HG02981 (cell line): Measurements from ENCODE around the gene SCARF2.
"Not testable (repeated sequence)": the region's sequence is repeated elsewhere in the genome, so short reads cannot be mapped to it uniquely, and the experiment has no call there.

ENCODE experiments used
- ATAC-seq: cut with Tn5 transposase; IDR thresholded peaks from one replicate; pipeline ENCODE4 v1.9.1; 2021; ENCODE audit warnings: mild to moderate bottlenecking, moderate library complexity; ENCODE audit not compliant: unreplicated experiment

The SCARF2 gene

DNA sequence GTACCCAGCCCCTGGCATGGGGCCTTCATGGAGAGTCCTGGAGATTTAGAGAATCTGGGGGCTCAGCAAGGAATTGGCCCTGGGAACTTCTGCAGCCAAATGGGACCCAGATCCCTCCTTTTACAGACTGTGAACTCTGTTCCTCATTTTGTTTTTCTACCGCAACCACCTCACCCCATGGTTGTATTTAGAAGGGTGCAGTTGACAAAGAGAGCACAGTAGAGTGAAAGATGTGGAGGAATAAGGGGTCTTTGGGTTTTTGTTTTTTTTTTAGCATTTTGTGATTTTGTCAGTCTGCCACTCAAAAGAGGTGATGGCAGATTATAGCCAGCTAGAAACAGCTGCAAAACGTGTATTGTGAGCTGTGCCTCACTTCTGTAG is 41.7 kb downstream of the SCARF2 start:
- no peak for ATAC-seq

GRCh38 chr22:20395181-20395906 is 42.3 kb downstream of the SCARF2 start:
- no peak for ATAC-seq

GRCh38 chr22:20393705-20394476 is 43.7 kb downstream of the SCARF2 start, which contains the start of gene ZNF74:
ZNF74 (plus strand) TSS chr22:20394151; CDS start chr22:20394629, 478 bp downstream.
- ATAC-seq = peak; percentile 69

GRCh38 chr22:20392983-20393704 is 44.5 kb downstream of the SCARF2 start:
- ATAC-seq = no peak

- ATAC-seq = not testable (repeated sequence)
Observed at GRCh38 chr22:20392365-20392881, 45.2 kb downstream of the SCARF2 start.

- ATAC-seq = no peak
Observed at GRCh38 chr22:20391222-20391621, 46.4 kb downstream of the SCARF2 start.

DNA sequence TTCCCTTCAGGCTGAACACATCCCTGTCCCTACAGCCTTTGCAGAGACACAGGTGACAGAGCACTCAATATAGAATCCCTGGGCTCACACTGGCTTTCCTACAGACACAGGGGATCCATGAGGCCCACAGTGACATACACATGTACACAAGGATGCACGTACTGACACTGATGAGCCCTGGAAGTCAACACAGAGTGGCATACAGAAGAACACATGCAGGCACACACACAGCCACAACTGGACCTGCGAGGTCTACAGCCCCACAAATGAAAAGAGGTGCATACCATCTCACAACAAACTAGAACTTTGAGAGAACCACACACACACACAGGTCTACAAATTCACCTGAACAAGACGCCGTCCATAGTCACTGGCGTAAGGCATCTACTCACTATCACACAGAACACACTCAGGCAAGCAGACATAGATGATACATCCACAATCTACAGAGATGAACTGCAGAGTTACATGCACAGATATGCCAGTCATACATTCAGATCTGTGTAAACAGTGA is 47.2 kb downstream of the SCARF2 start:
- no peak for ATAC-seq

- no peak for ATAC-seq
Observed at GRCh38 chr22:20389288-20389687, 48.3 kb downstream of the SCARF2 start.

DNA sequence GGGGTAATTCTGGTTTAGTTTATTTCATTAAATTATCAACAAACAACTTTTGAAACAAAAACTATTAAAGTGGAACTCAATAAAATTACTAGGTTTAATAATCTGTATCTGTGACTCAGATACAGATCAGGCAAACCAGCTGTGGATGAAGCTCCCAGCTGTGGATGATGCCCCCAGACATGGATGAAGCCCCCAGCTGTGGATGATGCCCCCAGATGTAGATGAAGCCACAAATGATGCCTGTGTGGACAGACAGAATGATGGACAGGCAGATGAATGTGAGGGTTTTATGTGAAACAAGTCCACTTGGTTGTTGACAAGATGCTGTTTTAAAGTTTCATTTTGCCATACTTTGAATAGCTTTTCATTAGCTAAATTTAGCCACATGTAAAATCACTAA is 49.4 kb downstream of the SCARF2 start:
- ATAC-seq = no peak

- ATAC-seq = no peak
Observed at GRCh38 chr22:20386972-20387371, 50.7 kb downstream of the SCARF2 start.

- no peak for ATAC-seq
Observed at GRCh38 chr22:20386336-20386735, 51.3 kb downstream of the SCARF2 start.

DNA sequence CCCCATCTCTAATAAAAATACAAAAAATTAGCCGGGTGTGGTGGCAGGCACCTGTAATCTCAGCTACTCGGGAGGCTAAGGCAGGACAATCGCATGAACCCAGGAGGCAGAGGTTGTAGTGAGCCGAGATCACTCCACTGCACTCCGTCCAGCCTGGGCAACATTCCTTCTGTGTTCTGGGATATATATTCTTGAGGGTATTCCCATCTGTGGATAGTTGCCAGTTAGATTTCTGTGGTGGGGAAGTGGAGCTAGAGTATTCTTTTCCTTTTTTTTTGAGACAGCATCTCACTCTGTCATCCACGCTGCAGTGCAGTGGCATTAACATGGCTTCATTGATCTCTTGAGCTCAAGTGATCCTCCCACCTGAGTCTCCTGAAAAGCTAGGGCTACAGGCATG is 52.8 kb downstream of the SCARF2 start:
- no peak for ATAC-seq

GRCh38 chr22:20384171-20384570 is 53.5 kb downstream of the SCARF2 start:
- no peak for ATAC-seq

- no peak for ATAC-seq
Observed at GRCh38 chr22:20383538-20383937, 54.1 kb downstream of the SCARF2 start.

GRCh38 chr22:20380486-20380885 is 57.1 kb downstream of the SCARF2 start:
- no peak for ATAC-seq

GRCh38 chr22:20378684-20379083 is 58.9 kb downstream of the SCARF2 start:
- not testable (repeated sequence) for ATAC-seq

DNA sequence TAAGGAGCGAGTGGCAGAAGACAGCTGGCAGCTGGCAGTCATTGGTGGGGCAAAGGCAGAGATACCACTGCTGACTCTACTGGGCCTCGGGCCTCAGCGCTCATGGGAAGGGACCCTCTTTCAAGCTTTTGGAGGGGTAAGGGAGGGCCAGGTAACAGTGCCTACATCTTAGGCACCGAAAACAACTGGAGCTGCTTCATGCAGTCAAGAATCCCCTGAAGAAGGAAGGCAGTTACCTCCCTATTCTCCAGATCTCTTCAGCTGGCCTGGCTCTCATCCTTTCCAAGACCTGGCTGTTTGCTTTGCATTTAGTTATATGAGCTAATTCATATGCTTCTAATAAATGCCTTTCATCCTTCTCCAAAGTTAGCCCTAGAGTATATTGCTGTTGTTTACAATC is 59.5 kb downstream of the SCARF2 start:
- no peak for ATAC-seq

DNA sequence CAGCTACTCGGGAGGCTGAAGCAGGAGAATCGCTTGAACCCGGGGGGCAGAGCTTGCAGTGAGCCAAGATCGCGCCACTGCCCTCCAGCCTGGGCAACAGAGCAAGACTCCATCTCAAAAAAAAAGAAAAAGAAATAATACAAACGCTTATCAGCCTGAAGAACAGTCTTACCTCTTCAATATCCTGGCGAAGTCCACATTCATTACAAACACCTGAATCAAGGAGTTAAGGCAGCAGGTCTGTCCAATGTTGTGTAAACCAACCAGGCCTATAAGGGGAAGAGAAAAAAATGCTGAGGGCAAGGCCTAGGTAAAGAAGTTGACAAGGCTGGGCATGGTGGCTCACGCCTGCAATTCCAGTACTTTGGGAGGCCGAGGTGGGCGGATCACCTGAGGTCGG is 60.6 kb downstream of the SCARF2 start:
- ATAC-seq = not testable (repeated sequence)

DNA sequence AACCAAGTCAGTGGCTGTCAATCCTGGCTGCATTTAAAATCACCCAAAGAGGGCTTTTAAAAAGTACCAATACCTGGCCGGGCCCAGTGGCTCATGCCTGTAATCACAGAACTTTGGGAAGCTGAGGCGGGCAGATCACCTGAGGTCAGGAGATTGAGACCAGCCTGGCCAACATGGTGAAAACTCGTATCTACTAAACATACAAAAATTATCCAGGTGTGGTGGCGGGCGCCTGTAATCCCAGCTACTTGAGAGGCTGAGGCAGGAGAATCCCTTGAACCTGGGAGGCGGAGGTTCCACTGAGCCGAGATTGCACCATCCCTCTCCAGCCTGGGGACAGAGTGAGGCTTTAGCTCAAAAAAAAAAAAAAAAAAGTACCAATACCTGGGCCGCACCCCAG is 61.3 kb downstream of the SCARF2 start:
- not testable (repeated sequence) for ATAC-seq
